Measurements from ENCODE around the gene GREB1L.

GRCh38 chr18:21459706-21460286 lies 217.8 kb downstream of the GREB1L start:
- TF ChIP-seq CTCF (IDR thresholded peaks at IDR 0.05; ENCODE audit: low read depth, low read length) (no peak), EZH2phosphoT487 (IDR thresholded peaks at IDR 0.05; ENCODE audit: low read depth) (no peak)

Measured in OCI-LY3 (cell line).